LNCAP (cell line): ENCODE results near the gene EXOC6.

Experiments used
- TF ChIP-seq, protein P1 (sequence below): fragments of 450-650 bp; IDR thresholded peaks from 2 replicates; pipeline ENCODE4 v1.5.1; 2017; ENCODE audit warnings: mild to moderate bottlenecking

EXOC6 gene

DNA sequence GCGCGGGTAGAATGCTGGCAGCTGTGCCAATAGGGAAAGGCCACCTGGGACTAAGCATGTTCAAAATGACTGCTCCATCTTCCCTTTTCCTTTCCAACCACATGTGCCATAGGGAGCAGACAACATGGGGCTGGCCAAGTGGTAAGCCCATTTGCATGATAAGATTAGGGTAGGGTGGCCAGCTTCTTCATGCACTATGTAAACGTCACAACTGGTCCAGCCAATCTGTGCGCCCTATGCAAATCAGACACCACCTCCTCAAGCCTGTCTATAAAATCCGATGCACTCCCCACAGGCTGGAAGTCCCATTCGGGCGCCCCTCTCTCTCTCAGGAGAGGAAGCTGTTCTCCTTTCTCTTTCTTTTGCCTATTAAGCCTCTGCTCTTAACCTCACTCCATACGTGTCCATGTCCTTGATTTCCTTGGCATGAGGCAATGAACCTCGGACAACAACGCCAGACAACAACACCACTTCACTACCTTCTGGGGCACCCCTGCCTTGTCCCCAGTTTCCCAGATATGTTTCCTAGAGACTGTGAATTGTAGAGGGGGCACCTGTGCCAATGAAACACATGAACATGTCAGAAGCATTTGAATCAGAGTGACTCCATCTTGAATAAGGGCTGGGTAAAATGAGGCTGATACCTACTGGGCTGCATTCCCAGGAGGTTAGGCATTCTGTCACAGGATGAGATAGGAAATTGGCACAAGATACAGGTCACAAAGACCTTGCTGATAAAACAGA lies 19.1 kb upstream of the EXOC6 start:
- TF ChIP-seq, protein P1, sequence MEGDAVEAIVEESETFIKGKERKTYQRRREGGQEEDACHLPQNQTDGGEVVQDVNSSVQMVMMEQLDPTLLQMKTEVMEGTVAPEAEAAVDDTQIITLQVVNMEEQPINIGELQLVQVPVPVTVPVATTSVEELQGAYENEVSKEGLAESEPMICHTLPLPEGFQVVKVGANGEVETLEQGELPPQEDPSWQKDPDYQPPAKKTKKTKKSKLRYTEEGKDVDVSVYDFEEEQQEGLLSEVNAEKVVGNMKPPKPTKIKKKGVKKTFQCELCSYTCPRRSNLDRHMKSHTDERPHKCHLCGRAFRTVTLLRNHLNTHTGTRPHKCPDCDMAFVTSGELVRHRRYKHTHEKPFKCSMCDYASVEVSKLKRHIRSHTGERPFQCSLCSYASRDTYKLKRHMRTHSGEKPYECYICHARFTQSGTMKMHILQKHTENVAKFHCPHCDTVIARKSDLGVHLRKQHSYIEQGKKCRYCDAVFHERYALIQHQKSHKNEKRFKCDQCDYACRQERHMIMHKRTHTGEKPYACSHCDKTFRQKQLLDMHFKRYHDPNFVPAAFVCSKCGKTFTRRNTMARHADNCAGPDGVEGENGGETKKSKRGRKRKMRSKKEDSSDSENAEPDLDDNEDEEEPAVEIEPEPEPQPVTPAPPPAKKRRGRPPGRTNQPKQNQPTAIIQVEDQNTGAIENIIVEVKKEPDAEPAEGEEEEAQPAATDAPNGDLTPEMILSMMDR: no peak

DNA sequence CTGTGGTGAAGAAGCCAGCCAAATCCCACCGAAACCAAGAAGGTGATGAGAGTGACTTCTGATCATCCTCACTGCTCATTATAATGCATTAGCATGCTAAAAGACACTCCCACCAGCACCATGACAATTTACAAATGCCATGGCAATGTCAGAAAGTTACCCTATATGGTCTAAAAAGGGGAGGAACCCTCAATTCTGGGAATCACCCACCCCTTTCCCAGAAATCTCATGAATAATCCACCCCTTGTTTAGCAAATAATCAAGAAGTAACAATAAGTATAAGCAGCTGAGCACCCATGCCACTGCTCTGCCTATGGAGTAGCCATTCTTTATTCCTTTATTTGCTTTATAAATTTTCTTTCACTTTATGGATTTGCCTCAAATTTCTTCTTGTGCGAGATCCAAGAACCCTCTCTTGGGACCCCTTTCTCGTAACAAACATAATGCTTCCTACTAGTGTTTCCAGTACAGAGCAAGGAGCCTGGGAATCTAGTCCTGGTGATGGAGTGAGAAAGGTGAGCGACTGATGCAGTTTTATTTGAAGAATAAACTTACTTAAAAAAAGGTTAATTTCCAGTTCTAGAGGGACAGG lies 18.4 kb upstream of the EXOC6 start:
- TF ChIP-seq, protein P1: no peak

DNA sequence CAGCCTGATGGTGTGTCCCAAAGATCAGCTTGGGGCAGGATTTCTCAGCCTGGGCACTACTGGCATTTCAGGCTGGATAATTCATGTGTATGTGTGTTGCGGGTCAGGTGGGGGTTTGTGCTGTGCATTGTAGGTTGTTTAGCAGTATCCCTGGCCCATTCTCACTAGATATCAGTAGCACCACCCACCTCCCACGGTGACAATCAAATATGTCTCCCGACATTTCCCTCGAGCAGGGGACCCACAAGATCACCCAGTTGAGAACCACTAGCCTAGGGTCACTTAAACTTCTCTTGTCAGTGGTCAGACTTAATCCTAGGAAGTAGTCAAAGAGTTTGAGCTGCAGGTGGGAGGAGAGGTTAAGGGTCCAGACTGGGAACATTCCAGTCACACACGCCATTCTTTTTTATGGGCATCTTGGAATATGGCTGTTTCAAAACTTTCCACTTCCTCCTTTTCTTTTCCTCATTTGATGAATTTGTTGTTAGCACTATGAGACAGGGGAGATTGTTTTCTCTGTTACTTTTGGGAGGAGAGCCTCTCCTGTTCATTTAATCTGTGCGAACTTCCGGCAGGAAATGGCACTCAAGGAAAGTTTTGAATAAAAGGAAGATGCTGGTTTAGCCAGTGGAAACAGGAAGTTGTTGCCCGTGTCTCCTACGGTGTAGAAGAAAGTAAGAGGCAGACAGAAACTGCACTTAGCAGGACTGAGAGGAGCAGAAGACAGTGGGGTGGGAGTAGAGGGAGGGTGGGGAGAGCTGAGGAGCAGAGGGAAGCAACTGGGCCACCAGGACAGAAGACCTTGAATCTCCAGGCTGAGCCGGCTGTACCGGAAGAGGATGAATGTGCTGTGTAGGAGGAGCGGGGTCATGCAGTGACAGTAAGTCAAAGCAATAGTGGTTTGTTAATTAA lies 17.6 kb upstream of the EXOC6 start:
- TF ChIP-seq, protein P1: no peak

DNA sequence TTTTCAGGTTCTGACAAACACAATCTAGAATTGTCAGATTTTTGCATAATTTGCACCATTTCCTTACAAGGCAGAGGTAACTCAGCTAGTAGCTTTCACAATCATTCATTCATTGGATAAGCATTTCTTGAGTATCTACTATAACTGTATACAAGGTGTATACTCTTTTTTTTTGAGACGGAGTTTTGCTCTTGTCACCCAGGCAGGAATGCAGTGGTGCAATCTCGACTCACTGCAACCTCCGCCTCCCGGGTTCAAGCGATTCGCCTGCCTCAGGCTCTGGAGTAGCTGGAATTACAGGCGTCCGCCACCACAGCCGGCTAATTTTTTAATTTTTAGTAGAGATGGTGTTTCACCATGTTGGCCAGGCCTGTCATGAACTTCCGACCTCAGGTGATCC lies 16.2 kb upstream of the EXOC6 start:
- TF ChIP-seq, protein P1: no peak

DNA sequence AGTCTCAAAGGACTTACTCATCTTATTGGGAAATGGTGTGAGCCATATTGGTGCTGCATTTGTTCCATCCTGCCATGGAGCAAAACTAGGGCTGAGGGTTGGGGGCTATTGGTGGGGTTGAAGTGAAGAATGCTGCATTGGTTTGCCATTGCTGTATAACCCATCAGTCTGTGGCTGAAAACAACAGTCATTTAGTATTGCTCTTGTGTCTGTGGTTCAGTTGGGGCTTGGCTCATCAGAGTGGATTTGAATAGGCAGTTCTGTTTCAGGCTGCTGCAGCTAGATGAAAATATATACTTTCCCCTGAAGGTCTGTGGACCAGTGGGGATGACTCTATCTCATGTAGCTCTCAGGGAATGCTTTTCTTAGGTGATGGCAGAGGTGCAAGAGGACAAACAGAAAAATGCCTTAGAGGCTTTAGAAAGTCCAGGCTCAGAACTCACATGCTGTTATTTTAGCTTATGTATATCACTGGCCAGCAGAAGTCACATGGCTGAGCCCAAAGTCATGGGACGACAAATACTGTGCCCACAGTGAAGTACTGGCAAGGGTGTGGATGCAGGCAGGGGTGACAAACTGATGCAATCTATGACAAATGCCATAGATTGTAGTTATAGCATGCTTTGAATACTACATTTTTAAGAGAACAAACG lies 15.2 kb upstream of the EXOC6 start:
- TF ChIP-seq, protein P1: no peak

DNA sequence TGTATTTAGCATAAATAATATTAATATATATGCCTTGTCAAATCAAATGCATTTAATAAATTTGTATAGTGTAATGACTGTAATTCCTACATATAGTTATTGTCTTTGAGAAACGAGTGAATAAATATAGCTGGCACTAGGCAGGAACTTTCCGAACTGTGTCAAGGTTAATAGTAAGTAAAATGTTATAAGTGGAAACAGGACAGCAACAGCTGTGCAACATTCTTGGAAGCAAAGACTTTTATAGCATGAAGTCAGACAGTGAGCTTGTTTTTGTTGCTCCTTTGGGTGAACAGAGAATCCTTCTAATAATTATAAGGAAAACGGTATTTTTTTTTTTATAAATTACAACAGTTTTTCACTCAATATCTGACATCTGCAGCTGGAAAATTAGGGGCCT lies 14.0 kb upstream of the EXOC6 start:
- TF ChIP-seq, protein P1: no peak

DNA sequence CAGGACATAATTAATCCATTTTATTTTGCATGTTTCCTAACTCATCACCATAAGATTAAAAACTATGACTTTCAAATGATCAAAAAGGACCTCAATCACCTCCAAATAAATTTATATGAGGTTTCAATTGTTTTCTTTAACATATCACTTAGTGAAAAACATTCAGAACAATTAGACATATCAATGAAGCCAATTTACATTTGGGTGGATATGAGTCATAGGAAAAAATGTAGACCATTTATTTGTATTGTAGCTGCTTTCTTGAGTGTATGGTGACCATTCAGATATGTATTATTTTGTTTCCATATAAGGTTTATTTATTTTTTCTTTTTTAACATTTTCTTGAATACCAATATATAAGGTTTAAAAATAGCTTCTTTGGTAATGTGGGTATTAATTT lies 13.3 kb upstream of the EXOC6 start:
- TF ChIP-seq, protein P1: no peak
